Urinary bladder (tissue), 4 donors: ENCODE data around the gene GNGT2. TPM values are rescaled to one million over a fixed set of nuclear protein-coding genes. Genes with fewer than 3 reads are reported as not detected.
A peak's percentile ranks its signal among the peaks of the same experiment; 100 is the strongest.

Experiments
- DNase-seq: peaks from one replicate; pipeline ENCODE4 v3.0.0-alpha.2; 2015; ENCODE audit errors: extremely low spot score
- H3K27ac ChIP-seq: one replicate; pipeline ENCODE4 v1.5.1; 2013; ENCODE audit warnings: low read depth, mild to moderate bottlenecking, moderate library complexity
- H3K36me3 ChIP-seq: one replicate; pipeline ENCODE4 v1.6.1; 2013; ENCODE audit warnings: mild to moderate bottlenecking, moderate library complexity; ENCODE audit not compliant: insufficient read depth
- H3K4me1 ChIP-seq: one replicate; pipeline ENCODE4 v1.6.1; 2013; ENCODE audit warnings: mild to moderate bottlenecking, moderate library complexity; ENCODE audit not compliant: insufficient read depth
- H3K4me3 ChIP-seq: one replicate; pipeline ENCODE4 v1.5.1; 2013; ENCODE audit warnings: low read depth, low read length
- WGBS: extraction: QIAGEN DNeasy Blood & Tissue Kit; methylation state at CpG from one replicate; pipeline ENCODE4 v1.1.7; 2013; 5-methylcytosine and 5-hydroxymethylcytosine counted together
- polyA plus RNA-seq: library from polyadenylated mRNA; stranded (reverse); fragments of 200-250 nt; gene quantifications from one replicate; pipeline ENCODE4 v1.2.3, GENCODE V29; 2013
- total RNA-seq: library from RNA; depleted of rRNA; stranded (reverse); fragments of >200 nt; gene quantifications from one replicate; pipeline ENCODE4 v1.2.3, GENCODE V29; 2014
- donor health status: healthy with polysubstance abuse.
- donor health status: healthy.

The GNGT2 gene
- total and polyA plus RNA-seq, 2 donors: 0.42 to 4.7 TPM

- WGBS: 95% methylated on average over 2 of the region's 2 CpGs
- H3K36me3 ChIP-seq: peaks cover 1% of the 10 kb centered on the region
- DNase-seq: no peak
- H3K27ac ChIP-seq: no peak overlapping the region
- no peak overlapping the region for H3K4me3 ChIP-seq
- no peaks in the 10 kb centered on the region for H3K4me1 ChIP-seq
Observed at GRCh38 chr17:49204516-49204915, 5.9 kb downstream of the GNGT2 start.

- H3K4me1 ChIP-seq: no peaks in the 10 kb centered on the region
- H3K4me3 ChIP-seq: no peak overlapping the region
- peaks cover under 1% of the 10 kb centered on the region for H3K36me3 ChIP-seq
- WGBS: 72% methylated on average over 2 of the region's 2 CpGs
- no peak overlapping the region for H3K27ac ChIP-seq
- no peak for DNase-seq
Observed at GRCh38 chr17:49203796-49204195, 6.6 kb downstream of the GNGT2 start.

GRCh38 chr17:49201481-49201927, 8.9 kb downstream of the GNGT2 start:
- H3K36me3 ChIP-seq: no peaks in the 10 kb centered on the region
- no peak overlapping the region for H3K27ac ChIP-seq
- 69% methylated on average over 8 of the region's 8 CpGs for WGBS
- no peaks in the 10 kb centered on the region for H3K4me1 ChIP-seq
- no peak for DNase-seq
- H3K4me3 ChIP-seq: no peak overlapping the region

GRCh38 chr17:49200423-49201083, 9.8 kb downstream of the GNGT2 start:
- H3K4me1 ChIP-seq: no peaks in the 10 kb centered on the region
- no peak overlapping the region for H3K27ac ChIP-seq
- H3K4me3 ChIP-seq: no peak overlapping the region
- H3K36me3 ChIP-seq: no peaks in the 10 kb centered on the region
- DNase-seq: no peak
- WGBS: 81% methylated on average over 13 of the region's 13 CpGs

- no peaks in the 10 kb centered on the region for H3K36me3 ChIP-seq
- no peaks in the 10 kb centered on the region for H3K4me1 ChIP-seq
- H3K4me3 ChIP-seq: no peak overlapping the region
- DNase-seq: no peak
- WGBS: 84% methylated on average over 2 of the region's 2 CpGs
- H3K27ac ChIP-seq: no peak overlapping the region
Observed at GRCh38 chr17:49198211-49198610, 12.2 kb downstream of the GNGT2 start.

GRCh38 chr17:49197346-49197998, 12.9 kb downstream of the GNGT2 start:
- 38% methylated on average over 5 of the region's 5 CpGs for WGBS

GRCh38 chr17:49196520-49196919, 13.9 kb downstream of the GNGT2 start:
- no peaks in the 10 kb centered on the region for H3K36me3 ChIP-seq
- WGBS: 80% methylated on average over 3 of the region's 3 CpGs
- no peak for DNase-seq
- H3K4me1 ChIP-seq: no peaks in the 10 kb centered on the region
- no peak overlapping the region for H3K27ac ChIP-seq
- no peak overlapping the region for H3K4me3 ChIP-seq

More at GRCh38 chr17:49197346-49197998, 12.9 kb downstream of the GNGT2 start:
- no peak overlapping the region for H3K27ac ChIP-seq
- no peaks in the 10 kb centered on the region for H3K4me1 ChIP-seq
- no peaks in the 10 kb centered on the region for H3K36me3 ChIP-seq
- no peak overlapping the region for H3K4me3 ChIP-seq
- no peak for DNase-seq

- 83% methylated on average over 4 of the region's 4 CpGs for WGBS
- H3K4me1 ChIP-seq: no peaks in the 10 kb centered on the region
- no peak overlapping the region for H3K4me3 ChIP-seq
- DNase-seq: no peak
- H3K27ac ChIP-seq: no peak overlapping the region
- no peaks in the 10 kb centered on the region for H3K36me3 ChIP-seq
Observed at GRCh38 chr17:49195751-49196150, 14.6 kb downstream of the GNGT2 start.

GRCh38 chr17:49194297-49194607, 16.1 kb downstream of the GNGT2 start:
- 50% methylated on average over 3 of the region's 3 CpGs for WGBS
- H3K27ac ChIP-seq: no peak overlapping the region
- H3K4me1 ChIP-seq: no peaks in the 10 kb centered on the region
- no peaks in the 10 kb centered on the region for H3K36me3 ChIP-seq
- H3K4me3 ChIP-seq: no peak overlapping the region
- no peak for DNase-seq

- H3K4me1 ChIP-seq: no peaks in the 10 kb centered on the region
- 4% methylated on average over 21 of the region's 21 CpGs for WGBS
- H3K36me3 ChIP-seq: no peaks in the 10 kb centered on the region
- DNase-seq: peak; percentile 62
- peak overlapping the region; percentile 11 for H3K4me3 ChIP-seq
- H3K27ac ChIP-seq: no peak overlapping the region
Observed at GRCh38 chr17:49193513-49194296, 16.7 kb downstream of the GNGT2 start.

GRCh38 chr17:49191917-49192741, 18.2 kb downstream of the GNGT2 start:
- Histone ChIP-seq H3K27ac (peak overlapping the region; percentile 91), H3K4me1 (no peaks in the 10 kb centered on the region), H3K4me3 (peak overlapping the region; percentile 52), H3K36me3 (no peaks in the 10 kb centered on the region)
- DNase-seq: peak; percentile 90
- WGBS: under 1% methylated on average over 53 of the region's 53 CpGs

- H3K36me3 ChIP-seq: no peaks in the 10 kb centered on the region
- no peaks in the 10 kb centered on the region for H3K4me1 ChIP-seq
- peak overlapping the region; percentile 91 for H3K27ac ChIP-seq
- DNase-seq: no peak
- peak overlapping the region; percentile 52 for H3K4me3 ChIP-seq
- WGBS: 6% methylated on average over 8 of the region's 8 CpGs
Observed at GRCh38 chr17:49191409-49191916, 18.9 kb downstream of the GNGT2 start.

GRCh38 chr17:49190932-49191331, 19.4 kb downstream of the GNGT2 start:
- Histone ChIP-seq H3K27ac (no peak overlapping the region), H3K36me3 (no peaks in the 10 kb centered on the region), H3K4me1 (no peaks in the 10 kb centered on the region), H3K4me3 (no peak overlapping the region)
- no peak for DNase-seq
- WGBS: 57% methylated on average over 4 of the region's 4 CpGs
